ENCODE results near the gene KRT86.
"Not testable (repeated sequence)": the region's sequence is repeated elsewhere in the genome, so short reads cannot be mapped to it uniquely, and the experiment has no call there.

Gene KRT86

DNA sequence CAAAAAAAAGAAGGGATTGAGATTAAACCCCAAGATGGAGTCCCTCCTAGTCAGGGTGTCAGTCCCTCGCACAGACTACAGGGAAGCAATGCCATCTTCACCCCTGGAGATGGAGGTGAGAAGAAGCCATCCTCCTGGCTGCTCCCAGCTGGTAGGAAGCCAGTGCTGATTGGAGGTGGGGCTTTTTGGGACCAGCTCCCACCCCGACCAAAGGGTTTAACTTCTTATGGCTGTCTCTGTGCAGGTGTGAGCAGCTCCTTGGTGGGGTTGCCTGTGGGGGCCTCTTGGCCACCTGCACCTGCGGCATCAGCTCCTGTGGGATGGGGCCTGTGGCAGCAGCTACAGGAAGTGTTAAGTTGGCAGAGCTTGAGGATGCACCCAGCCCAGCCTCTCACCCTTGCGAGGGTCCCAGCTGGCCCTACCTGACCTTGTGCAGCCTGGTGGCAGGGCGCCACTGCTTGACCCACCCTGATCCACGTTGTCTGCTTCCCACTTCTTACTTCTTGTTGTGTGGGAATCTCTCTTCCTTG is 3.8 kb upstream of the KRT86 start:
- DNase-seq = no peak

DNA sequence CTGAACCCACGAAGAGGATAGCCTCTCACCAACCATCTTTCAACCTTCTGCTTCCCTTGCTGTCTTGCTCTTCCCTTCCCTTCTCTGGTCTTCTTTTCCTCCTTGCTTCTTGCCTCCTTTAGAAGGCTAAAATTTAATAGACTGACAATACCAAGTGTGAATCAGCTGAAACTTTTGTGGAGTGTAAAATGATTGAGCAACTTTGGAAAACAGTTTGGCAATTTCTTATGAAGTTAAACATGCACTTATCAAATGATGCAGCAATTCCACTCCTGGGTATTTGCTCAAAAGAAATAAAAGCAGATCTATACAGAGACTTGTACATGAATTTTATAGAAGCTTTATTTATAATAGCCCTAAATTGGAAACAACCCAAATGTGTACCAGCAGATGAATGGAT is 3.3 kb upstream of the KRT86 start:
- no peak for DNase-seq

DNA sequence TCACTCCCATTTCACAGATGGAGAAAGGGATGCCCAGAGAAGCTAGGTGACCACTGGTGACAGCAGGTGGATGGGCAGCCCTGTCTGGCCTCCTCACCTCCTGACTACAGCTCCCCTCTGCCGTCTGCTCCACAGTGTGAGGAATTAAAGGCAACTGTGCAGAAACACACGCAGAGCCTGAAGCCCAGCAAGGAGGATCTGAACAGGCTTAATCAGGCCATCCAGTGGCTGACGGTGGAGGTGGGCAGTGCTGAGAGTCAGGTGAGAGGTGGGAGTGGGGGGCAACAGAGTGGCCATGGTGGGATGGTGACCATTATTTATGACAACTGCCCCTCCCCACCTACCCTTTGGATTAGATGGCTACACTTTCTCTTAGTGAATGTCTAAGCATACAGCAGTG is 1.2 kb downstream of the KRT86 start:
- no peak for DNase-seq

- DNase-seq = no peak
Measured at GRCh38 chr12:52277486-52278245, 3.2 kb downstream of the KRT86 start.

DNA sequence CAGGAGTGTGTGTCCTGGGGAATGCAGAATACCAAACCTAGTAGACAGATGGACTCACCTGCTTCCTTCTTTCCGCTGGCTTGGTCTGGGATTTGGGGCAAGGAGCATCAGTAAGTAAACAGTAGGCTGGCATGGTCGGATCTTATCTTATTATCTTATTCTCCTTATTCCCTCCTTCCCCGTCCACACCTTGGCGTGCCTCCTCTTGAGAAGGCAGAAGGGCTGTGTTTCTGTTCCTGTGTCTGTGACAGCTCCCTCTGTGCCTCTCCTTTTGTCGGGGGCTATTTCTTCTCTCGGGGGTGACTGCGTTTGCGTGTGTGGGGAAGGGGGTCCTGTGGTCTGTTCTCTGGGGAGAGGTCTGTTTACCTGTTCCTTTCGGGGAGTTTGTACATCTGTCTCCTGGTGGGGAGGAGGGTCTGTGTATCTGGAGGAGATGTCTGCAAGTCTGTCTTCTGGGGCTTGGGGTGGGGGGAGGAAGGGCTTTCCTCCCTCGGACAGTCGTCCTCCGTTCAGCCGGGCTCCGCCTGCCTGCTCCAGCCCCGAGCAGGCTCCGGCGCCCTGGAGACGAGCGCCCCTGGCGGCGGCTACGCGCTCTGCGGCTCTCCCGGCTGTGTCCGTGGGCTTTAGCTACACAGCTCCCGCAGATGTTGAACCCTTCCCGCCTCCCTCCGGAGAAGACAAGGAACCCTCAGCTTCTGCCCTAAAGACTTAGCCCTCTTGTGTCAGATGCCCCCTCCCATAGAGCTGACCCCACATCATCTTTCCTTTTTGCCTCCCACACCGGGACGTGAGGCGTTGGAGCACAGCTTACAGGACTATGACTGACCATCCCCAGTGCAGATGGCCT is 4.4 kb downstream of the KRT86 start:
- peak; percentile 27 for DNase-seq

DNA sequence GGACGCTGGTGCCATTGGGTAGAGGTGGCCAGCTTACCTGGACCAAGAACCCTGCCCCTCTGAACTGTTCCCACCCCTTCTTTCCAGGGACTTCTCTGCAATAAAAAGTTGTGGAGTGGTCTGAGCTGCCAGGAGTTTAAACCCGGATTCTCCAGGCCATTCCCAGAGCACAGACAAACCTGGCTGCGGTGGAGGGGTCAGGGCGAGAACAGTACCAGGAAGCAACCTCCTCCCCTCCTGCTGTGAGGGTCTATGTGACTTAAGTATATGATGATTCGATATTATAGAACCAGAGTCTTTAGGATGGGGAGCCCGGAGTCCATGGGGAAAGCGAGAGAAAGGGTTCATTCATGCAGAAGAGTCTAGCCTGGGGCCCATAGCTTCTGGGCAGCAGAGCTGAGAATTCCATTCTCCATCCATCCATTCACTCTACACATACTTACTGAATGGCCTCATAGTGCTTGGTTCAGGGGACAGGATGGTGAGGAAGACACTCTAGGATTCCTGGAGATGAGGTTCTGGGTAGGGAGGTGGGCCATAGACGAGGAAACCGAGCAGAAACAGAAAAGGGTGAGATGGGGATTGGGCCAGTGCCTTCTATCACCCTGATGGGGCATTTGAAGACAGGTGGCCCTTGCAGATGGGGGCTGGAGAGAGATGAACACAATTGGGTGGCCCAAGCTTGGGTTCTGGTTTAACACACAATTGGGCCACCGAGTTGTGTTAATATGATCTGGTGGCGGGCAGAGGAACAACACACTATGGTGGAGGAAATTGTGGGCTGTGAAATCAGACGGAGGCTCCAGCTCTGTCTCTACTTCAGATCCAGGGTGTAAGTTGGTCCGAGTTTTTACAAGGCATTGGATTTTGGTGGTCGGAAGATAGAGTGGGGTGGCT is 5.2 kb downstream of the KRT86 start:
- no peak for DNase-seq

DNA sequence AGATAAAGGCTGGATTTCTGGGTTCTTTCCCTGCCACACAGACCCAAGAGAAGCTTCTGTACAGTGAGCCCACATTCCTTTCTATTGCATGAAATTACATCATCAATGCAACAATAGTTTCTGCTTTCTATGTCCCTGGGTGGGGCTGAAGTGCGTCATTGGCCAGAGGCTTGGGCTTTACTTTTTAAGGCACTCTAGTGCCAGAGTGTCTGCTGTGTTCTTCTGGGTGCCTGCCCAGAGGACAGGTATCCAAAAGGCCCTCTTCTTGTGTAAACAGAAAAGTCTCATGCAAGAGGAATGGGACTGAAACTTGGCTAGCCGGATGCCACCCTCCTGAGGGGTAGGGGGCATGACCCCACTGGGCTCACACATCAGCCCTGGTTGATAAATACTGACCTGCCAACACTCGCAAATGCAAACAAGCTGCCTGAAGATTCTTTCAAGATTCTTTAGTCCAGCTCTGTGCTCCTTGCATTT is 5.9 kb downstream of the KRT86 start:
- DNase-seq = no peak

GRCh38 chr12:52280796-52281560 is 6.5 kb downstream of the KRT86 start:
- no peak for DNase-seq

DNA sequence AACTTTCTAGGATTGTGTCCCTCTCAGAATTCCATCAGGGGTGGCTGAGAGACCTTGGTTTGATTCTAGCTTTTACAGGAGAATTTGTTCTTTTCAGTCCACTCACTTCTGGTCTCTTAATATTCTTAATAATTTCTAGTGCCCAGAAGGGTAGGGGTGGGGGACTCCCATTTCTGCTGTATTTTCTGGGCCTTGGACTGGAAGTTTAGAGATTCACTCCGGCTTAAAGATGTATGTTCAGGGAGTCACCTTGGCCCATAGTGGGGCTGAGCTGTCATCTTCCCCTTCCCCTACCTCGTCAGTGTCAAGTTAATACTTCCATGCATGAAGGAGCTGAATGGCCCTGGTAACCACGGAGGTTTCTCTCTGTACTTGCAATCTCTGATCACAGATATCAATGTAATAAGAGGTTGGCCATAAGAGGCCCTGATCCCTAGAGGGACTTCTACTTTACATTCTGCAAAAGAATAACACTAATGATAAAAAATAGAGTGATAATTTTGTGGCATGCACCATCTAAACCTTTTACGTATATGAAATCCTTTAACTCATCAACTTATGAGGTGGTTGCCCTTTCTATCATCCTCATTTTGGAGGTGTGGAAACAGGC is 10.2 kb downstream of the KRT86 start:
- no peak for DNase-seq

GRCh38 chr12:52285172-52285745 is 10.8 kb downstream of the KRT86 start:
- no peak for DNase-seq

- DNase-seq = no peak
Measured at GRCh38 chr12:52285851-52286530, 11.5 kb downstream of the KRT86 start.

DNA sequence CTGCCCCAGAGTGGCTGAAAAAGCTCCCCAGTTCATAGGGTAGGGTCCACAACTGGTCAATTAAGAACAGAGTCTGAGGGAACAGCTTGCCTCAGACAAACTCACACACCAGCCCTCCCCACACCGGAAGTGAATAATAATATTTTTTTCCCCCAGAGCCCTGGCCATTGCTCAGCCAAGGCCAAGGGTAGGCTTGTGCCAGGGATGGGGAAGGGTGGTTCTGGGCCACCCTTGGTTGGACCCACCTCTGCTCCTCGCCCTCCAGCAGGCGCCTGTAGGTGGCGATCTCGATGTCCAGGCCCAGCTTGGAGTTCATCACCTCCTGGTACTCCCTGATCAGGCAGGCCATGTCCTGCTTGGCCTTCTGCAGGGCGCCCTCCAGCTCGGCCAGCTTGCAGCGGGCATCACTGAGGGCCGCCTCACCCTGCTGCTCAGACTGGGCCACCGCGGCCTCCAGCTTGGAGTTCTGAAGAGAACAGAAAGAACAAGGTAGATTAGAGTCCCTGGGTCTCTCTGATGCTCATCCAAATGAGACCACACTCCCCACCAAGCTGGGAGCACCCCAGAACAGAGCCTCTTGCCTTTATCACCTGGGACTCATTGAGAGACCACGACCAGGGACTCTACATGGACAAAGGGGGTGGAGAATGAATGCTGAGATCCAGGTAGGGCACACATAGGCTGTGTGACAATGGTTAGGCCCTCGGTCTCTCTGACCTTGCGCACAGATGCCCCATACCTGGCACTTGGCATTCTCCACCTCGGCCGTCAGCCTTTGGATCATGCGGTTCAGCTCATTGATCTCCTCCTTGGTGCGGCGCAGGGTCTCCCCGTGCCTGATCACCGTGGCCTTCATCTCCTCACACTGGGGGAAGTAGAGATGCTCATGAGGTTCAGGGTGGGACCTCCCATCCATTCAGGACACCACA is 12.7 kb downstream of the KRT86 start:
- not testable (repeated sequence) for DNase-seq

GRCh38 chr12:52287816-52288805 is 13.7 kb downstream of the KRT86 start:
- not testable (repeated sequence) for DNase-seq

DNA sequence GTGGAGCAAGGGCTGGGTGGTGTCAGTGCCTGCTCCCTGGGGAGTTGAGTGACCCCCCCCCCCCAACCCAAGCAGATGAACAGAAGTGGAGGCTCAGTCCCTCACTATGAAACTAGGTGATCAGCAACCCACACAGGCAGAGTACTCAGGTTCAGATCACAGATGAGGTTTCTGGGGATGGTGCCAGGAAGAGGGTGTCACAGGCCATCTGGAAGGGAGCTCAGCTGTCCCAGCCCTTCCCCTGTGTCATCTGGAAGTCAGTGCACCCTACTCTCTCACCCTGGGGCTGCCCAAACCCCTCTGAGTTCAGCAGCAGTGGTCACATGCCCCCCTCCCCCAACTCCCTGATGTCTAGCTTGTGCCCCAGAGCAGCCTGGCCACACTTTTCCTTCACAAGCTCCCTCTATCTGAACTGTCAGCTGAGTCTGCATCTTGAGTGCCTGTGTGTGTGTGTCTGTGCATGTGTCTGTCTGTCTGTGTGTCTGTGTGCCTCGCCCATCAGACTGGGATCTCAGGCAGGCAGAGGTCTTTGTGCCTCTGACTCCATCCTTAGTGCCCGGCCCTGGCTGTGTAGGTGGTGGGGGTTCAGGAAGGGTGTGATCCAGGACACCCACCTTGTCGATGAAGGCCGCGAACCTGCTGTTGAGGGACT is 16.2 kb downstream of the KRT86 start:
- DNase-seq = not testable (repeated sequence)

GRCh38 chr12:52291267-52291935 is 17.0 kb downstream of the KRT86 start, which contains the start of gene KRT81:
KRT81 (minus strand) TSS chr12:52291534; CDS start chr12:52291465, 69 bp downstream.
- no peak for DNase-seq

GRCh38 chr12:52293926-52294325 is 19.5 kb downstream of the KRT86 start:
- no peak for DNase-seq

- no peak for DNase-seq
Measured at GRCh38 chr12:52294803-52295202, 20.4 kb downstream of the KRT86 start.
